Measurements from ENCODE around the gene TUBB6.
A peak's percentile ranks its signal among the peaks of the same experiment; 100 is the strongest.

The TUBB6 gene

GRCh38 chr18:12291161-12291560, 16.9 kb upstream of the TUBB6 start:
- no peak for DNase-seq (ENCODE audit: low spot score)

- no peak for DNase-seq (ENCODE audit: low spot score)
Measured at GRCh38 chr18:12291690-12292089, 16.4 kb upstream of the TUBB6 start.

- DNase-seq (ENCODE audit: low spot score) = no peak
Measured at GRCh38 chr18:12293831-12294230, 14.2 kb upstream of the TUBB6 start.

- no peak for DNase-seq (ENCODE audit: low spot score)
Measured at GRCh38 chr18:12295389-12296086, 12.5 kb upstream of the TUBB6 start.

GRCh38 chr18:12296087-12296403, 12.0 kb upstream of the TUBB6 start:
- no peak for DNase-seq (ENCODE audit: low spot score)

GRCh38 chr18:12296457-12296856, 11.6 kb upstream of the TUBB6 start:
- no peak for DNase-seq (ENCODE audit: low spot score)

- no peak for DNase-seq (ENCODE audit: low spot score)
Measured at GRCh38 chr18:12299862-12300261, 8.2 kb upstream of the TUBB6 start.

- no peak for DNase-seq (ENCODE audit: low spot score)
Measured at GRCh38 chr18:12301263-12302005, 6.6 kb upstream of the TUBB6 start.

GRCh38 chr18:12302391-12303147, 5.5 kb upstream of the TUBB6 start:
- no peak for DNase-seq (ENCODE audit: low spot score)

GRCh38 chr18:12304351-12305210, 3.5 kb upstream of the TUBB6 start:
- DNase-seq (ENCODE audit: low spot score) = no peak

GRCh38 chr18:12305211-12305610, 2.8 kb upstream of the TUBB6 start:
- no peak for DNase-seq (ENCODE audit: low spot score)

- no peak for DNase-seq (ENCODE audit: low spot score)
Measured at GRCh38 chr18:12305930-12306629, 2.0 kb upstream of the TUBB6 start.

- DNase-seq (ENCODE audit: low spot score) = peak; percentile 77
Measured at GRCh38 chr18:12306752-12307700, 1.0 kb upstream of the TUBB6 start.

- peak; percentile 89 for DNase-seq (ENCODE audit: low spot score)
Measured at GRCh38 chr18:12308386-12309100, 502 bp downstream of the TUBB6 start.

- DNase-seq (ENCODE audit: low spot score) = no peak
Measured at GRCh38 chr18:12309683-12310198, 1.7 kb downstream of the TUBB6 start.

- no peak for DNase-seq (ENCODE audit: low spot score)
Measured at GRCh38 chr18:12310762-12311161, 2.7 kb downstream of the TUBB6 start.

GRCh38 chr18:12312976-12313375, 4.9 kb downstream of the TUBB6 start:
- DNase-seq (ENCODE audit: low spot score) = no peak

- no peak for DNase-seq (ENCODE audit: low spot score)
Measured at GRCh38 chr18:12313530-12314245, 5.6 kb downstream of the TUBB6 start.

Data from hepatic stellate cell (primary cell).